Activated B cell treated with CpG ODN at 0.5 μM for 24 hours (primary cell): ENCODE data around the gene USF3. TPM values are rescaled to one million over a fixed set of nuclear protein-coding genes. Genes with fewer than 3 reads are reported as not detected.

Experiments used
- ATAC-seq: fragments of 200-7000 bp; cut with Tn5 transposase; one replicate; pipeline ENCODE4 v1.10.0; 2021; ENCODE audit warnings: low read depth, mild to moderate bottlenecking, moderate library complexity
- CTCF ChIA-PET: fragments of 350-600 bp; sonication (Branson Sonifier 250); formaldehyde crosslinking; loops from one replicate; lab custom pipeline; 2021; ENCODE audit warnings: antibody characterized with exemption; lab: Charles Lee
- POLR2A ChIA-PET: fragments of 350-600 bp; sonication (Branson Sonifier 250); formaldehyde crosslinking; loops from one replicate; lab custom pipeline; 2021; ENCODE audit warnings: antibody characterized with exemption; lab: Charles Lee
- DNase-seq: peaks from one replicate; pipeline ENCODE4 v3.0.0; 2022
- H3K27ac Mint-ChIP-seq: one replicate; pipeline ENCODE4 v1.8.0; 2020; ENCODE audit warnings: mixed read lengths
- H3K27me3 Mint-ChIP-seq: one replicate; pipeline ENCODE4 v1.8.0; 2021; ENCODE audit warnings: mixed read lengths
- H3K36me3 Mint-ChIP-seq: one replicate; pipeline ENCODE4 v1.8.0; 2021; ENCODE audit warnings: low read depth, mixed read lengths
- H3K4me1 Mint-ChIP-seq: one replicate; pipeline ENCODE4 v1.8.0; 2021; ENCODE audit warnings: mixed read lengths
- H3K4me3 Mint-ChIP-seq: one replicate; pipeline ENCODE4 v1.8.0; 2020; ENCODE audit warnings: mild to moderate bottlenecking, mixed read lengths
- H3K9me3 Mint-ChIP-seq: one replicate; pipeline ENCODE4 v1.8.0; 2020; ENCODE audit warnings: mixed read lengths
- intact Hi-C: fragments of 100-400 bp; cut with micrococcal nuclease; formaldehyde crosslinking; loops from one replicate; pipeline ENCODE4 v1.15.1; 2024
- total RNA-seq: library from RNA; stranded (reverse); gene quantifications from 2 replicates; pipeline ENCODE4 v1.2.3, GENCODE V29; 2022
- TF ChIP-seq, protein P1 (sequence below): fragments of 200-600 bp; IDR thresholded peaks from one replicate; pipeline ENCODE4 v1.8.0; 2022; ENCODE audit warnings: antibody characterized with exemption, mild to moderate bottlenecking

Gene USF3
- total RNA-seq, 1 donor from 2014 or later, result 25.3 TPM

DNA sequence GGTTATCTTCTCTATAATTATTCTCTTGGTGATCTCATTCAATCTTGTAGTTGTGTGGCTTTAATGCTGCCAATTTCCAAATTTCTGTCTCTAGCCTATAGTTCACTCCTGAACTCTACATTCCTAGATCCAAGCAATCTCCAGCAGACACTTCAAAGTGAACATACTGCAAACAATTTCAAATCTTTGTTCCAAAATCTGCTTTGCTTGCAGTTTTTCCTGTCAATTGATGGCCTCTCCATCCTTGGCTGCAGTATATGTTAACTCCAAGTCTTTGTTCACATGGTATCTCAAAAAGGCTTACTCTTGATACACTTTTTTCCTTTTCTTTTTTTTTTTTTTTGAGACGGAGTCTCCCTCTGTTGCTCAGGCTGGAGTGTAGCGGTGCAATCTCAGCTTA is 32.2 kb upstream of the USF3 start:
- H3K27ac Mint-ChIP-seq, result no peak overlapping the region
- H3K4me1 Mint-ChIP-seq, result peaks cover 10% of the 10 kb centered on the region

DNA sequence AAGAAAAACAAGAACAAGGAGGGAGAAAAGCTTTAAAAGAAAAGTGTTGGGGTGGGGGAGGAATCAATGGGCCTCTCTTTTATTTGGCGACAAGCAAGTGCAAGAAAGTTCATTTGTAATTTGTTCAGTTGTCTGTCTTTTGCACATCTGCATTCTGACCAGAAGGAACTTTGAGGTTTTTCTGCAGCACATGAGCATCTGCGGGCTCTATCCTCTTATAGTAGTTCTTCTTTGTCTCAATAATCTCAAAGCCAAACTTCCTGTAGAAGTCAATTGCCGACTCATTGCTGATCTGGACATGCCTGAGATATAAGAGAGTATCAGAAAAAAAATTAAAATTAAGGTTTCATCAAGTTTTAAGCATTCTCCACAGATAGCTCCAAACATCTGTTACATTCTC is 25.2 kb upstream of the USF3 start:
- no peak for DNase-seq
- ATAC-seq, result no peak
- TF ChIP-seq, protein P1, sequence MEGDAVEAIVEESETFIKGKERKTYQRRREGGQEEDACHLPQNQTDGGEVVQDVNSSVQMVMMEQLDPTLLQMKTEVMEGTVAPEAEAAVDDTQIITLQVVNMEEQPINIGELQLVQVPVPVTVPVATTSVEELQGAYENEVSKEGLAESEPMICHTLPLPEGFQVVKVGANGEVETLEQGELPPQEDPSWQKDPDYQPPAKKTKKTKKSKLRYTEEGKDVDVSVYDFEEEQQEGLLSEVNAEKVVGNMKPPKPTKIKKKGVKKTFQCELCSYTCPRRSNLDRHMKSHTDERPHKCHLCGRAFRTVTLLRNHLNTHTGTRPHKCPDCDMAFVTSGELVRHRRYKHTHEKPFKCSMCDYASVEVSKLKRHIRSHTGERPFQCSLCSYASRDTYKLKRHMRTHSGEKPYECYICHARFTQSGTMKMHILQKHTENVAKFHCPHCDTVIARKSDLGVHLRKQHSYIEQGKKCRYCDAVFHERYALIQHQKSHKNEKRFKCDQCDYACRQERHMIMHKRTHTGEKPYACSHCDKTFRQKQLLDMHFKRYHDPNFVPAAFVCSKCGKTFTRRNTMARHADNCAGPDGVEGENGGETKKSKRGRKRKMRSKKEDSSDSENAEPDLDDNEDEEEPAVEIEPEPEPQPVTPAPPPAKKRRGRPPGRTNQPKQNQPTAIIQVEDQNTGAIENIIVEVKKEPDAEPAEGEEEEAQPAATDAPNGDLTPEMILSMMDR, result no peak
- CTCF ChIA-PET, result interaction anchor here (1.0 kb wide), 1 partner anchor 14 kb away, joined by 3 read pairs; no protein-coding TSS in a partner anchor
- Mint-ChIP-seq H3K9me3 (no peaks in the 10 kb centered on the region), H3K27me3 (no peaks in the 10 kb centered on the region), H3K4me1 (peaks cover 18% of the 10 kb centered on the region), H3K4me3 (no peak overlapping the region), H3K27ac (no peak overlapping the region), H3K36me3 (peaks cover 71% of the 10 kb centered on the region)
- POLR2A ChIA-PET, result no interaction called here
- intact Hi-C loops, result no loop called here

More for the DNA sequence above, 32.2 kb upstream of the USF3 start:
- intact Hi-C loops, result loop anchor here (5.0 kb wide), 1 partner anchor 96 kb away; no protein-coding TSS in a partner anchor
- ChIA-PET CTCF (no interaction called here), POLR2A (interaction anchor here (0.6 kb wide), 1 partner anchor 32 kb away, joined by 3 read pairs; the partner anchor contains the start of gene USF3)
- H3K9me3 Mint-ChIP-seq, result no peaks in the 10 kb centered on the region
- DNase-seq, result no peak
- TF ChIP-seq, protein P1, result no peak
- H3K27me3 Mint-ChIP-seq, result no peaks in the 10 kb centered on the region
- no peak for ATAC-seq
- no peak overlapping the region for H3K4me3 Mint-ChIP-seq
- H3K36me3 Mint-ChIP-seq, result peaks cover 47% of the 10 kb centered on the region

DNA sequence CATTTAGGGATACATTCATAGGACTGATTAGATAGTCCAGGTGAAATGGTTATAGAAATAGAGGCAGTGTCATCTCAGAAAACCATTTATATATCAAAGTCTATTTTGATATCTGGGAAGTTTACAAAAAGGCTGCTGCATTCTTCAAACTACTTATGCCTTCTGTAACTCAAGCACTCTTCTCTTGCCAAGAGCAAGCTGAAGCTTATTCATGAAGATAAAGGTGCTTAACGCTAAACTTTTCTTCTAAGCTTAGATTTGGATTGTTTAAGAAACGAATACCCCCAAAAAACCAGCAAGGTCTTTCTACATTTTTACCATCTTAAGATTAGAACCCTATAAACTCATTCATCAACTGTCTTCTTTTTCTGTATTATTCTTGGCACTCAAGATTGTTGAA is 23.3 kb upstream of the USF3 start:
- DNase-seq (no peak), ATAC-seq (no peak)
- TF ChIP-seq, protein P1, result no peak
- Mint-ChIP-seq H3K27me3 (no peaks in the 10 kb centered on the region), H3K9me3 (no peaks in the 10 kb centered on the region), H3K36me3 (peaks cover 69% of the 10 kb centered on the region), H3K27ac (no peak overlapping the region), H3K4me3 (no peak overlapping the region), H3K4me1 (peaks cover 15% of the 10 kb centered on the region)
- POLR2A ChIA-PET, result no interaction called here
- intact Hi-C loops, result no loop called here
- CTCF ChIA-PET, result interaction anchor here (0.6 kb wide), 1 partner anchor 10 kb away, joined by 4 read pairs; no protein-coding TSS in a partner anchor

DNA sequence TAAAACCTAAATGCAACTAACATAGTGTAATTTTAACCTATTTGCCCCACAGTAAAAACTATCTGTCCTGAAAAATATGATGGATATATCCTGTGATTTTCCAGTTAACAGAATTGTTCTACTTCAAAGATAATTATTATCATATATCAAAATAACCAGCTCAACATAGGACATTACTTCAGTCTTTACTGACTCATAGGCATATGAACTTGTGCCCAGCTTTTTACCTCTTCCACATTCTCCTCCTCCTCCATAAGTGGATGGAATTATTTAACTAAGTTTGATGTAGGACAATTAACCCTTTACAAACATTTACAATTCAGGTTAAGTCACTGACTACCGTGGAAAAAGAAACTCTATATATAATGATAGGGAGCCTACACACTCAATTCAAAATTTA is 22.9 kb upstream of the USF3 start:
- H3K36me3 Mint-ChIP-seq, result peaks cover 65% of the 10 kb centered on the region
- no peaks in the 10 kb centered on the region for H3K9me3 Mint-ChIP-seq
- ChIA-PET CTCF (interaction anchor here (0.6 kb wide), 1 partner anchor 10 kb away, joined by 4 read pairs; no protein-coding TSS in a partner anchor), POLR2A (no interaction called here)
- H3K27me3 Mint-ChIP-seq, result no peaks in the 10 kb centered on the region
- no peak overlapping the region for H3K4me3 Mint-ChIP-seq
- ATAC-seq (no peak), DNase-seq (no peak)
- H3K27ac Mint-ChIP-seq, result no peak overlapping the region
- intact Hi-C loops, result no loop called here
- TF ChIP-seq, protein P1, result no peak
- peaks cover 13% of the 10 kb centered on the region for H3K4me1 Mint-ChIP-seq

DNA sequence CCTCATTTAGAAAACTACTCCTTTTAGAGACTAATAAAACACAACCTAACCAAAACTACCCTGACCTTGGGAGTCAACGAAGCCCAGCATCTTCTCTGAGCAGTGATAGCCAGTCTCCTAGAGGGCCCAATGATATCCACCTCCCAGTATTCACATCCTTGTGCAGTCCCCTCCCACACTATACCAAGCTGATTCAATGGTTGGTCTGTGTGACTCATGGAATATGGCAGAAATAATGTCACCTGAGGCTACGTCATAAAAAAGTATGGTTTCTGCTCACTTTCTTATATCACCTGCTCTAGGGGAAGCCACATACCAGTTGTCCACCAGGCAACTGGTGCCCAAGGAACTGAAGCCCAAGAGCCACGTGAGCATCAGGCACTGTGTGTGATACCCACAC is 21.4 kb upstream of the USF3 start:
- no peak overlapping the region for H3K4me3 Mint-ChIP-seq
- no peak overlapping the region for H3K27ac Mint-ChIP-seq
- H3K9me3 Mint-ChIP-seq, result no peaks in the 10 kb centered on the region
- no peaks in the 10 kb centered on the region for H3K27me3 Mint-ChIP-seq
- H3K4me1 Mint-ChIP-seq, result peaks cover 13% of the 10 kb centered on the region
- ATAC-seq (no peak), DNase-seq (no peak)
- H3K36me3 Mint-ChIP-seq, result peaks cover 51% of the 10 kb centered on the region
- ChIA-PET CTCF (no interaction called here), POLR2A (no interaction called here)
- TF ChIP-seq, protein P1, result no peak
- intact Hi-C loops, result no loop called here
